MM.1S (cell line): ENCODE measurements around the gene PTTG1IP2.

Experiments used
- DNase-seq: peaks from one replicate; pipeline ENCODE4 v3.0.0-alpha.2; 2015
- H2AFZ ChIP-seq: fragments of 300-600 bp; sonication (generic); 2 replicates; pipeline ENCODE4 v1.6.0; 2016; ENCODE audit warnings: antibody characterized with exemption, low read length
- H3F3A ChIP-seq: fragments of 300-600 bp; sonication (generic); 2 replicates; pipeline ENCODE4 v1.6.1; 2016; ENCODE audit warnings: mild to moderate bottlenecking, antibody characterized with exemption, low read length, moderate library complexity, mixed read lengths; ENCODE audit not compliant: insufficient read depth
- H3K27ac ChIP-seq: fragments of 300-600 bp; sonication (generic); 2 replicates; pipeline ENCODE4 v1.5.1; 2016; ENCODE audit warnings: mild to moderate bottlenecking, low read length
- H3K27me3 ChIP-seq: fragments of 300-600 bp; sonication (generic); replicated peaks from 2 replicates; pipeline ENCODE4 v1.6.0; 2016; ENCODE audit warnings: low read length; ENCODE audit not compliant: insufficient read depth
- H3K36me3 ChIP-seq: fragments of 300-600 bp; sonication (generic); replicated peaks from 2 replicates; pipeline ENCODE4 v1.6.1; 2016; ENCODE audit warnings: mild to moderate bottlenecking, low read length, mixed read lengths; ENCODE audit not compliant: insufficient read depth
- H3K4me1 ChIP-seq: fragments of 300-600 bp; sonication (generic); 2 replicates; pipeline ENCODE4 v1.6.1; 2016; ENCODE audit warnings: low read length, mixed read lengths
- H3K4me2 ChIP-seq: fragments of 300-600 bp; sonication (generic); 2 replicates; pipeline ENCODE4 v1.6.0; 2016; ENCODE audit warnings: low read depth, low read length
- H3K4me3 ChIP-seq: fragments of 300-600 bp; sonication (generic); 2 replicates; pipeline ENCODE4 v1.5.1; 2016; ENCODE audit warnings: low read length, mixed read lengths
- H3K79me2 ChIP-seq: fragments of 300-600 bp; sonication (generic); 2 replicates; pipeline ENCODE4 v1.6.1; 2016; ENCODE audit warnings: mixed run types, low read length, mixed read lengths
- H3K9ac ChIP-seq: fragments of 300-600 bp; sonication (generic); 2 replicates; pipeline ENCODE4 v1.6.1; 2016; ENCODE audit warnings: low read length, mixed read lengths
- H3K9me2 ChIP-seq: fragments of 300-600 bp; sonication (generic); replicated peaks from 2 replicates; pipeline ENCODE4 v1.6.1; 2016; ENCODE audit warnings: mild to moderate bottlenecking, low read length, mixed read lengths; ENCODE audit not compliant: insufficient read depth
- H3K9me3 ChIP-seq: fragments of 300-600 bp; sonication (generic); replicated peaks from 2 replicates; pipeline ENCODE4 v1.6.1; 2016; ENCODE audit warnings: mild to moderate bottlenecking, low read length, mixed read lengths; ENCODE audit not compliant: insufficient read depth
- H4K20me1 ChIP-seq: fragments of 300-600 bp; sonication (generic); 2 replicates; pipeline ENCODE4 v1.6.1; 2016; ENCODE audit warnings: mild to moderate bottlenecking, low read length, moderate library complexity, mixed read lengths; ENCODE audit not compliant: insufficient read depth
- EZH2 ChIP-seq: fragments of 300-600 bp; sonication (generic); optimal IDR thresholded peaks from 2 replicates; pipeline ENCODE3; 2017; ENCODE audit warnings: low read depth, mild to moderate bottlenecking, antibody characterized with exemption, low read length, mixed read lengths
- EZH2phosphoT487 ChIP-seq: fragments of 300-600 bp; sonication (generic); IDR thresholded peaks from 2 replicates; pipeline ENCODE4 v1.6.1; 2018; ENCODE audit warnings: antibody characterized with exemption, low read length
- TF ChIP-seq, protein P1 (sequence below): fragments of 300-600 bp; sonication (generic); IDR thresholded peaks from 2 replicates; pipeline ENCODE4 v1.5.1; 2016; ENCODE audit warnings: antibody characterized with exemption, low read length, mixed read lengths

PTTG1IP2 gene

DNA sequence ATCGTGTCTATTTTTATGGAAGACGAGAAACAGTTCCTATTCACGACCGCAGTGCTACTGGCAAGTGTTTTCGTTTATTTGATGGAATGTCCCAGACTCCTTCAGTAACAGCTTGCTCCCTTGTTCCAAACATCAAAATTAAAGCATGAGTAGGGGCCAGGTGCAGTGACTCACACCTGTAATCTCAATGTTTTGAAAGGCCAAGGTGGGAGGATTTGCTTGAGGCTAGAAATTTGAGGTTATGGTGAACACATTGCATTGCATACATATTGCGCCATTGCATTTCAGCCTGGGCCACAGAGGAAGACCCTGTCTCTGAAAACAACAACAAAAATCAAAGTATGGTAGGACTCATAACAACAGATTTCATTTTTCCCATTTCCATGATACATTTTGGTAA lies 22.8 kb downstream of the PTTG1IP2 start:
- Histone ChIP-seq H3K9me2 (no peaks in the 10 kb centered on the region), H2AFZ (no peak overlapping the region), H3K4me3 (no peak overlapping the region), H3K79me2 (no peaks in the 10 kb centered on the region), H3K36me3 (no peaks in the 10 kb centered on the region), H3K27me3 (no peaks in the 10 kb centered on the region), H3F3A (no peaks in the 10 kb centered on the region), H4K20me1 (no peaks in the 10 kb centered on the region), H3K4me2 (no peak overlapping the region), H3K4me1 (no peaks in the 10 kb centered on the region), H3K27ac (no peak overlapping the region), H3K9ac (no peak overlapping the region), H3K9me3 (no peaks in the 10 kb centered on the region)
- no peak for DNase-seq
- TF ChIP-seq, protein P1, sequence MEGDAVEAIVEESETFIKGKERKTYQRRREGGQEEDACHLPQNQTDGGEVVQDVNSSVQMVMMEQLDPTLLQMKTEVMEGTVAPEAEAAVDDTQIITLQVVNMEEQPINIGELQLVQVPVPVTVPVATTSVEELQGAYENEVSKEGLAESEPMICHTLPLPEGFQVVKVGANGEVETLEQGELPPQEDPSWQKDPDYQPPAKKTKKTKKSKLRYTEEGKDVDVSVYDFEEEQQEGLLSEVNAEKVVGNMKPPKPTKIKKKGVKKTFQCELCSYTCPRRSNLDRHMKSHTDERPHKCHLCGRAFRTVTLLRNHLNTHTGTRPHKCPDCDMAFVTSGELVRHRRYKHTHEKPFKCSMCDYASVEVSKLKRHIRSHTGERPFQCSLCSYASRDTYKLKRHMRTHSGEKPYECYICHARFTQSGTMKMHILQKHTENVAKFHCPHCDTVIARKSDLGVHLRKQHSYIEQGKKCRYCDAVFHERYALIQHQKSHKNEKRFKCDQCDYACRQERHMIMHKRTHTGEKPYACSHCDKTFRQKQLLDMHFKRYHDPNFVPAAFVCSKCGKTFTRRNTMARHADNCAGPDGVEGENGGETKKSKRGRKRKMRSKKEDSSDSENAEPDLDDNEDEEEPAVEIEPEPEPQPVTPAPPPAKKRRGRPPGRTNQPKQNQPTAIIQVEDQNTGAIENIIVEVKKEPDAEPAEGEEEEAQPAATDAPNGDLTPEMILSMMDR, result no peak
- TF ChIP-seq EZH2phosphoT487, result no peak
- no peak for TF ChIP-seq EZH2

DNA sequence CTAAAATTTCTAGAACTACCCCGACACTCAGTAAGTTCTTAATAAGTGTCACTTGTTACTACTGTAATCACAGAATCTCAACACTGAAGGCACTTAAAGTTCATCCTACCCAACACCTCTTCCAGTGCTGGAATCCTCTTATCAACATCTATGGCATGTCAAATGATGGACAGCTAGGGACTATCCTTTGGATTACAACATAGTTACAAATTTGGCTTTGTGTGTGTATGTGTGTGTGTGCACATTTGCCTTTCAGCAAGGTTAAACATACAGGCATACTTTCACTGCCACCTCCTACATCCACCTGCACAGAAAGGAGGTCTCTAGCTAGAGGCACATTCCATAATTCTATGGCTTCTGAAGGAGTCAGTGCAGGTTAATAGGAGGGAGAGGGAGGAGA lies 25.8 kb downstream of the PTTG1IP2 start:
- no peaks in the 10 kb centered on the region for H3K27me3 ChIP-seq
- H3K27ac ChIP-seq, result no peak overlapping the region
- H3K79me2 ChIP-seq, result no peaks in the 10 kb centered on the region
- H2AFZ ChIP-seq, result no peak overlapping the region
- H3F3A ChIP-seq, result no peaks in the 10 kb centered on the region
- TF ChIP-seq, protein P1, result no peak
- no peak for TF ChIP-seq EZH2phosphoT487
- TF ChIP-seq EZH2, result no peak
- H3K9ac ChIP-seq, result no peak overlapping the region
- no peak overlapping the region for H3K4me3 ChIP-seq
- no peaks in the 10 kb centered on the region for H3K36me3 ChIP-seq
- no peak overlapping the region for H3K4me2 ChIP-seq
- no peaks in the 10 kb centered on the region for H3K9me3 ChIP-seq
- DNase-seq, result no peak
- no peaks in the 10 kb centered on the region for H3K4me1 ChIP-seq
- no peaks in the 10 kb centered on the region for H3K9me2 ChIP-seq
- H4K20me1 ChIP-seq, result no peaks in the 10 kb centered on the region

DNA sequence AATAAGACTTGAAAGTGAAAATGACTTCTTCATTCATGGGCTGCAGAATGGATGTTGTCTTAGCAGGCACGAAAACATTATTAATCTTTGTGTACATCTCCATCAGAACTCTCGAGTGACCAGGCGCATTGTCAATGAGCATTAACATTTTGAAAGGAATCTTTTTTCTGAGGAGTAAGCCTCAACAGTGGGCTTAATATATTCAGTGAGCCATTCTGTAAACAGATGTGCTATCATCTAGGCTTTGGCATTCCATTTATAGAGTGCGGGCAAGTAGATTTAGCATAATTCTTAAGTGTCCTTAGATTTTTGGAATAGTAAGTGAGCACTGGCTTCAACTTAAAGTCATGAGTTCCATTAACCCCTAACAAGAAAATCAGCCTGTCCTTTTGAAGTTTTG lies 33.1 kb downstream of the PTTG1IP2 start:
- no peaks in the 10 kb centered on the region for H3F3A ChIP-seq
- no peaks in the 10 kb centered on the region for H3K9me3 ChIP-seq
- H3K4me2 ChIP-seq, result no peak overlapping the region
- H3K4me1 ChIP-seq, result no peaks in the 10 kb centered on the region
- no peak overlapping the region for H3K27ac ChIP-seq
- DNase-seq, result no peak
- no peaks in the 10 kb centered on the region for H3K9me2 ChIP-seq
- TF ChIP-seq EZH2phosphoT487 (no peak), EZH2 (no peak)
- TF ChIP-seq, protein P1, result no peak
- H2AFZ ChIP-seq, result no peak overlapping the region
- no peaks in the 10 kb centered on the region for H4K20me1 ChIP-seq
- no peaks in the 10 kb centered on the region for H3K27me3 ChIP-seq
- no peaks in the 10 kb centered on the region for H3K36me3 ChIP-seq
- no peak overlapping the region for H3K9ac ChIP-seq
- H3K4me3 ChIP-seq, result no peak overlapping the region
- H3K79me2 ChIP-seq, result no peaks in the 10 kb centered on the region
